ENCODE measurements around the gene PIK3R2. TPM values are rescaled to one million over a fixed set of nuclear protein-coding genes. Genes with fewer than 3 reads are reported as not detected.
A peak's percentile ranks its signal among the peaks of the same experiment; 100 is the strongest.

The PIK3R2 gene
- total and polyA plus RNA-seq, 3 experiments from 2014 or later: 5.7 to 17.9 (median 17.7) TPM

DNA sequence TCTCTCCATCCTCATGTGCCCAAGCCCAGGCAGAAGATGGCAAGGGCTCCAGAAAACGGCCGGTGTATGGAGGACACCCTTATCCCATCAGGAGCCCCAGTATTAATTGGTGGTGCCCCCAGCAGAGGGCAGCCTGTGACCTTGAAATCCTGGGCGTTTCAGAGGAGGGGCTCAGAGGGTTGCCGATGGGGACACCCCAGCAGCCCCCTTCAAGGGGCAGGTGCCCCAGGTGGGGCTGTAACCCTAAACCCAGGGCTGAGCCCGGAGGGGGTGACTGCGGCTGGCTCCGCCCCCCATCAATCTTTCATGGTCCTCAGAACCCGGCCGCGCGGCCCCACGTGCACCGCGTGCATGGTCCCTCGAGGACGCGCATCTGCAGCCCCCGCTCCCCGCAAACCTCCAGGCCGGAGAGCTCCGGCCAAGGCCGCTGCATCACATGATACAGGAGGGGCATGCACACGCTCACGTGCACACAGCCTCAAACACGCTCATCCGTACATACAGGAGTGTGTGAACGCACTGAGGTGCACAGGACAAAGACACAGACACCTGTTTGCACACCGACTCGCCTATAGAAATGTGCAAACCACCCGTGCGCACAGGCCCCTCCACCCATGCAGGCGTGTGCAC lies 49.9 kb downstream of the PIK3R2 start:
- H3K4me3 Mint-ChIP-seq: peak overlapping the region; percentile 91 to 98 (median 96)
- peak overlapping the region; percentile 71 to 98 (median 94) for H3K27ac Mint-ChIP-seq
- peak overlapping the region; percentile 94 for H3K4me3 ChIP-seq (ENCODE audit: low read length)
- DNase-seq: peak in 1 of 5 donors; percentile 61
- CTCF ChIA-PET: interaction anchor here (1.0 to 10.9 kb wide), 4 partner anchors 48 to 126 kb away, joined by 4 to 116 read pairs (median 9); a partner anchor contains a TSS
- POLR2A ChIA-PET: interaction anchor here (1.0 to 3.4 kb wide), 4 partner anchors 8 to 77 kb away, joined by 3 to 41 read pairs (median 16); partner anchors contain the start of genes JUND and MPV17L2
- H3K27me3 ChIP-seq (ENCODE audit: insufficient read depth, low read length, poor library complexity, severe bottlenecking): no peaks in the 10 kb centered on the region
- peaks cover 4% of the 10 kb centered on the region for H3K36me3 ChIP-seq (ENCODE audit: insufficient read depth, low read length)
- H3K4me1 Mint-ChIP-seq: peaks cover 16 to 36% (median 22%) of the 10 kb centered on the region in 3 donors
- no peak overlapping the region for H3K27ac ChIP-seq (ENCODE audit: low read depth, low read length)
- H3K4me1 ChIP-seq (ENCODE audit: insufficient read depth, low read length): peaks cover 17% of the 10 kb centered on the region
- H3K9me3 ChIP-seq (ENCODE audit: low read length): no peaks in the 10 kb centered on the region
- H3K27me3 Mint-ChIP-seq: no peaks in the 10 kb centered on the region
- H3K9me3 Mint-ChIP-seq: no peaks in the 10 kb centered on the region
- peaks cover 2 to 27% (median 4%) of the 10 kb centered on the region in 3 donors for H3K36me3 Mint-ChIP-seq

DNA sequence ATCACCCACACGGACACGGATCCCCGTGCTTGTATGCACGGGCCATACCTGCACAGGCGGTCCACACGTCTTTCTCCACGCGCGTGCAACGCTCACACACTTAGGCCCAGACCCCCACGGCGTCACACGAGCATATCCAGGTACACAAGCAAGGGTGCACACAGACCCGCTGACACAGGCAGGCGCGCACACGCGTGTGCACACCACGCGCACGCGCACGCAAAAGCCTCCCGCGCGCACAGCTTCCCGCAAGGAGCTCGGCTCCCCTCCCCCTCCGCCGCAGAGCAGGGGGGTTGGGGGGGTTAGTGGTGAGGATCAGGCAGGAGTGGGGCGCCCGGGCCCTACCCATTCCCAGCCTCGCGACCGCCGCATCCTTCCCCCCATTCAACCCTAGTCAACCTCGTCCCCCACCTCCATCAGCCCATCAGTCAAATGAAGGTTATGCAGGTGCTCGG lies 50.5 kb downstream of the PIK3R2 start:
- H3K27me3 Mint-ChIP-seq: peaks cover under 1 to 1% of the 10 kb centered on the region in 2 donors
- DNase-seq: peak in 2 of 5 donors; percentile 39 to 77
- peak overlapping the region; percentile 91 to 98 (median 96) for H3K4me3 Mint-ChIP-seq
- H3K9me3 Mint-ChIP-seq: no peaks in the 10 kb centered on the region
- CTCF ChIA-PET: interaction anchor here (0.6 to 10.9 kb wide), 6 partner anchors 10 to 195 kb away, joined by 3 to 116 read pairs (median 9); partner anchors contain the start of genes ARRDC2 and MPV17L2
- H3K27me3 ChIP-seq (ENCODE audit: insufficient read depth, low read length, poor library complexity, severe bottlenecking): peaks cover under 1% of the 10 kb centered on the region
- peak overlapping the region; percentile 94 for H3K4me3 ChIP-seq (ENCODE audit: low read length)
- H3K4me1 Mint-ChIP-seq: peaks cover 16 to 36% (median 22%) of the 10 kb centered on the region in 3 donors
- POLR2A ChIA-PET: interaction anchor here (1.0 to 3.4 kb wide), 5 partner anchors 9 to 271 kb away, joined by 3 to 41 read pairs (median 6); partner anchors contain the start of genes CCDC124, JUND and MPV17L2
- H3K27ac Mint-ChIP-seq: peak overlapping the region; percentile 71 to 98 (median 94)
- peaks cover 17% of the 10 kb centered on the region for H3K4me1 ChIP-seq (ENCODE audit: insufficient read depth, low read length)
- H3K27ac ChIP-seq (ENCODE audit: low read depth, low read length): no peak overlapping the region
- peaks cover under 1 to 22% (median 2%) of the 10 kb centered on the region in 3 donors for H3K36me3 Mint-ChIP-seq
- no peaks in the 10 kb centered on the region for H3K9me3 ChIP-seq (ENCODE audit: low read length)
- H3K36me3 ChIP-seq (ENCODE audit: insufficient read depth, low read length): peaks cover 4% of the 10 kb centered on the region

- peak within 1 kb of the TSS; percentile 81 to 99 (median 97) for H3K27ac Mint-ChIP-seq
- peak; percentile 99 to 100 (median 99) for DNase-seq
- peak within 1 kb of the TSS; percentile 93 to 98 (median 96) for H3K4me3 Mint-ChIP-seq
- no peaks in the 10 kb centered on the region for H3K9me3 Mint-ChIP-seq
- no peaks in the 10 kb centered on the region for H3K9me3 ChIP-seq (ENCODE audit: low read length)
- H3K27me3 ChIP-seq (ENCODE audit: insufficient read depth, low read length, poor library complexity, severe bottlenecking): peaks cover 5% of the 10 kb centered on the region
- H3K36me3 ChIP-seq (ENCODE audit: insufficient read depth, low read length): peaks cover 4% of the 10 kb centered on the region
- peaks cover 17% of the 10 kb centered on the region for H3K4me1 ChIP-seq (ENCODE audit: insufficient read depth, low read length)
- peak within 1 kb of the TSS; percentile 78 for H3K27ac ChIP-seq (ENCODE audit: low read depth, low read length)
- CTCF ChIA-PET: interaction anchor here (0.6 to 10.9 kb wide), 6 partner anchors 11 to 196 kb away, joined by 3 to 116 read pairs (median 9); partner anchors contain the start of genes ARRDC2 and MPV17L2
- H3K4me3 ChIP-seq (ENCODE audit: low read length): peak within 1 kb of the TSS; percentile 94
- peaks cover 0 to 17% (median 2%) of the 10 kb centered on the region in 3 donors for H3K36me3 Mint-ChIP-seq
- POLR2A ChIA-PET: interaction anchor here (0.6 to 3.4 kb wide), 7 partner anchors 9 to 271 kb away, joined by 3 to 41 read pairs (median 5); partner anchors contain the start of genes CCDC124, JUND and MPV17L2
- peaks cover 16 to 36% (median 22%) of the 10 kb centered on the region in 3 donors for H3K4me1 Mint-ChIP-seq
- peaks cover 3 to 6% of the 10 kb centered on the region in 2 donors for H3K27me3 Mint-ChIP-seq
Measured at GRCh38 chr19:18203863-18204393, 51.0 kb downstream of the PIK3R2 start, which contains the start of gene RAB3A. Gene RAB3A, minus strand, starts transcription at chr19:18204042. Its CDS starts 1,302 bp downstream, at chr19:18202740.

DNA sequence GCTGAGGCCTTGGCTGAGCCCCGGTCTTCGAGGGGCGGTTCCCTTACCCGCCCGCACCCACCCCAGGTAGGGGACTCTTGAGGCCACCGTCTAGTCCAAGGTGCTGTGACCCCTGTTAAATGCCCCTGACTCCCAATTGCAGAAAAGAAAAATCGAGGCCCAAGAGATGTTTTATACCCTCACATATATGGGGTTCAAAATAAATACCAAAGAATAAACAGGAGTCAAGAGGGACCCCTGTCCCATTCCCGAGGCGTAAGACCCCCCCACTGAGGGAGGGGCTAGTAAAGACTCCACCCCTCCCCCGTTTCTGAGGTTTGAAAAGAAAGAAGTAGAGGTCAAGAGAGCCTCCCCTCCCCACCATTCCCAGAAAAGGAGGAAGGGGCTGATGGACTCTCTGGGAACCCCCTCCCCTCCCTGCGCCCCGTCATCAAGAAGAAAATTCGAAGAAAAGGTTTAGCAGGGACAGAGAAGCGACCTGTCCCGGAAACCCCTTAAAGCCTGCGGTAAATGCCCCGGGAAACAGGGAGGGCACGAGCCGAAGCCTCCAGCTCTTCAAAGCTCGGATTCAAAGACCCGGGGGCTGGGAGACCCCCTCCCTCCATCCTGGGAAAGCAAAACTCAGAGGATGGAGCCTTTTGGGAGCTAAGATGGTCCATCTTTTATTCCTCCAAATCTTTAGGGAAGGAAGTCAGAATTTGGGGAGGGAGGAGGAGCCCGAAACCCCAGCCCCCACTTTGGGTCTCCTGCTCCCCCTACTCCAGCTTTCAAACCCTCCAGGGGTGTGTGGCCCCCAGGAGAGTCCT lies 51.6 kb downstream of the PIK3R2 start:
- DNase-seq: no peak
- Histone ChIP-seq H3K9me3 (ENCODE audit: low read length) (no peaks in the 10 kb centered on the region), H3K4me3 (ENCODE audit: low read length) (peak overlapping the region; percentile 59), H3K27ac (ENCODE audit: low read depth, low read length) (peak overlapping the region; percentile 78), H3K27me3 (ENCODE audit: insufficient read depth, low read length, poor library complexity, severe bottlenecking) (peaks cover 5% of the 10 kb centered on the region), H3K36me3 (ENCODE audit: insufficient read depth, low read length) (peaks cover 4% of the 10 kb centered on the region), H3K4me1 (ENCODE audit: insufficient read depth, low read length) (peaks cover 17% of the 10 kb centered on the region)
- Mint-ChIP-seq H3K4me3 (peak overlapping the region; percentile 93 to 98 (median 96)), H3K27ac (peak overlapping the region; percentile 66 to 99 (median 97)), H3K9me3 (no peaks in the 10 kb centered on the region), H3K27me3 (peaks cover 6% of the 10 kb centered on the region in 2 donors), H3K4me1 (peaks cover 16 to 36% (median 22%) of the 10 kb centered on the region in 3 donors), H3K36me3 (peaks cover 0 to 14% (median 2%) of the 10 kb centered on the region in 3 donors)
- CTCF ChIA-PET: interaction anchor here (0.6 to 10.9 kb wide), 9 partner anchors 11 to 345 kb away, joined by 3 to 116 read pairs (median 3); partner anchors contain the start of genes ARRDC2, JUND, MPV17L2 and RPL18A
- POLR2A ChIA-PET: interaction anchor here (0.6 to 3.4 kb wide), 9 partner anchors 10 to 272 kb away, joined by 3 to 41 read pairs (median 4); partner anchors contain the start of genes CCDC124, JUND, MPV17L2 and SSBP4

DNA sequence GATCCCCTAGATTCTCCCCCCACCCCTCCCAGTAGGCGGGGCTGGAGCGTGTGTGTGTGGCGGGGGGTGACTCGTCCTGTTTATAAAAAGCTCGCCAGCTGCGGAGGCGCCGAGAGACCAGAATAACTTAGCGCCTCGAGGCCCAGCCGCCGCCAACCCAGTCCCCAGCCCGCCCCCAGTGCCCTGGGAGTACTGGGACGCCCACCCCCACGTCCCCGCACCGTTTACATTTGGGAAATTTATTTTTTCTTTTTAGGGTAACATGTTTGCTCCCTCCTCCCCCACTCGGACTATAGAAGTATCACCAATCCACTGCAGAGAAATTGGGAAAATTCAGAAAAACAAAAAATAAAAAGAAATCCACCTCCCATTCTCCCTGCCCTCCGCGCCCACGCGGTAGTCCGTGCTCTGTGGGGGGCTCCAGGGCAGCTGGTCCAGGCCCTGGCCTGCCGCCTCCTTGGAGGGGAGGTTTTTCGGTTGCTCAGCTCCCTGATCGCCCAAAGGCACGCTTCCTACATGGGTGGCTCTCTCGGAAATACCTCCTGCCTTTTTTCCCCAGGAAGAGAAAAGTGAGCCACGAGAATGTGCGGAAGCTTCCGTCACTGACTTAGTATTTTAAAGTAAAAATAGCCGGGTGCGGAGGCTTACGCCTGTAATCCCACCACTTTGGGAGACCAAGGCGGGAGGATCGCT lies 52.4 kb downstream of the PIK3R2 start:
- peak in 4 of 5 donors; percentile 27 to 76 (median 36) for DNase-seq
- Mint-ChIP-seq H3K9me3 (no peaks in the 10 kb centered on the region), H3K36me3 (peaks cover 0 to 11% (median 2%) of the 10 kb centered on the region in 3 donors), H3K27ac (peak overlapping the region in 5 of 8 donors; percentile 40 to 98 (median 81)), H3K4me3 (peak overlapping the region; percentile 93 to 98 (median 96)), H3K27me3 (peaks cover 6% of the 10 kb centered on the region in 2 donors), H3K4me1 (peaks cover 16 to 36% (median 22%) of the 10 kb centered on the region in 3 donors)
- ChIA-PET POLR2A (interaction anchor here (0.6 to 3.4 kb wide), 4 partner anchors 13 to 214 kb away, joined by 3 to 41 read pairs (median 15); partner anchors contain the start of genes JUND, MPV17L2 and SSBP4), CTCF (interaction anchor here (0.8 to 10.9 kb wide), 9 partner anchors 12 to 346 kb away, joined by 3 to 116 read pairs (median 3); partner anchors contain the start of genes JUND, MPV17L2 and RPL18A)
- Histone ChIP-seq H3K4me3 (ENCODE audit: low read length) (peak overlapping the region; percentile 59), H3K4me1 (ENCODE audit: insufficient read depth, low read length) (peaks cover 17% of the 10 kb centered on the region), H3K36me3 (ENCODE audit: insufficient read depth, low read length) (peaks cover under 1% of the 10 kb centered on the region), H3K27ac (ENCODE audit: low read depth, low read length) (peak overlapping the region; percentile 78), H3K9me3 (ENCODE audit: low read length) (no peaks in the 10 kb centered on the region), H3K27me3 (ENCODE audit: insufficient read depth, low read length, poor library complexity, severe bottlenecking) (peaks cover 5% of the 10 kb centered on the region)

DNA sequence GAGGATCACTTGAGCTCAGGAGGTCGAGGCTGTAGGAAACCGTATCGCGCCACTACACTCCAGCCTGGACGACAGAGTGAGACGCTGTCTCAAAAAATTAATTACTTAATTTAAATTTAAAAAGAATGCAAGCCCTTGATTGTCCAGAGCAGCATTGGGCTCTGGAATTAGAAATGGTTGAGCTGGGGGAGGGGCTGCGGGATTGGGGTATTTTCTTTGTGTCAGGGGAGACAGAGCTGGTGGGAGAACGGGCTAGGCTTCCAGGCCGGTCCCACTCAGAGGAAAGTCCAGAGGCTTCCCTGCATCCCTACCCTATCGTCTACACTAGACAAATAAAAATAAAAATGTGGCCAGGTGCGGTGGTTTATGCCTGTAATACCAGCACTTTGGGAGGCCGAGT lies 53.1 kb downstream of the PIK3R2 start:
- peaks cover 0 to 10% (median 2%) of the 10 kb centered on the region in 3 donors for H3K36me3 Mint-ChIP-seq
- peak overlapping the region; percentile 78 for H3K27ac ChIP-seq (ENCODE audit: low read depth, low read length)
- H3K27me3 Mint-ChIP-seq: peaks cover 8% of the 10 kb centered on the region in 2 donors
- ChIA-PET CTCF (interaction anchor here (0.8 to 10.9 kb wide), 7 partner anchors 13 to 205 kb away, joined by 3 to 116 read pairs (median 10); partner anchors contain the start of gene MPV17L2), POLR2A (interaction anchor here (1.4 to 3.4 kb wide), 2 partner anchors 74 to 213 kb away, joined by 4 to 41 read pairs; partner anchors contain the start of genes JUND and SSBP4)
- no peak for DNase-seq
- peaks cover 16 to 36% (median 22%) of the 10 kb centered on the region in 3 donors for H3K4me1 Mint-ChIP-seq
- peaks cover 17% of the 10 kb centered on the region for H3K4me1 ChIP-seq (ENCODE audit: insufficient read depth, low read length)
- no peak overlapping the region for H3K4me3 ChIP-seq (ENCODE audit: low read length)
- H3K9me3 ChIP-seq (ENCODE audit: low read length): no peaks in the 10 kb centered on the region
- H3K27ac Mint-ChIP-seq: no peak overlapping the region
- H3K4me3 Mint-ChIP-seq: no peak overlapping the region
- no peaks in the 10 kb centered on the region for H3K36me3 ChIP-seq (ENCODE audit: insufficient read depth, low read length)
- H3K9me3 Mint-ChIP-seq: no peaks in the 10 kb centered on the region
- peaks cover 5% of the 10 kb centered on the region for H3K27me3 ChIP-seq (ENCODE audit: insufficient read depth, low read length, poor library complexity, severe bottlenecking)

All from CD8-positive, alpha-beta memory T cell (primary cell).